ENCODE data around the gene ZNF497. TPM values are rescaled to one million over a fixed set of nuclear protein-coding genes. Genes with fewer than 3 reads are reported as not detected.

The ZNF497 gene
- total RNA-seq, 2 experiments from 2014 or later, result 0.98 to 1.4 TPM

Small RNA genes within 50 kb of the gene (microRNA-seq; reads per million reads assigned to microRNA genes)
- gene MIR4754 (ENCODE audit: borderline microRNAs expressed, borderline replicate concordance) (not detected), gene MIR6806 (ENCODE audit: borderline microRNAs expressed, borderline replicate concordance) (not detected)

Other genes starting within 250 kb of the ZNF497 start
- 1 to 10 TPM; 5.2 to 5.5 TPM for gene ZNF329, start 212.0 kb downstream of the ZNF497 start, total RNA-seq
- 10 to 100 TPM; 22.4 to 23.7 TPM for gene ZNF274, start 179.7 kb downstream of the ZNF497 start, total RNA-seq
- gene ZNF544, start 133.8 kb downstream of the ZNF497 start, total RNA-seq, result 10 to 100 TPM; 33.5 to 34.6 TPM
- gene ZNF8, start 83.8 kb downstream of the ZNF497 start, total RNA-seq, result 1 to 10 TPM; 5.1 to 5.4 TPM
- 10 to 100 TPM; 57.0 to 59.5 TPM for gene ERVK3-1, start 57.4 kb downstream of the ZNF497 start, total RNA-seq
- 1 to 10 TPM; 4.3 to 5.0 TPM for gene ZSCAN22, start 35.8 kb downstream of the ZNF497 start, total RNA-seq
- 1 to 10 TPM; 2.0 to 4.5 TPM for gene A1BG, start 9.3 kb downstream of the ZNF497 start, total RNA-seq
- 1 to 10 TPM; 1.5 to 2.3 TPM for gene ZNF837, start 18.3 kb upstream of the ZNF497 start, total RNA-seq
- 1,000 to 10,000 TPM in 1 of 2 experiments, 100 to 1,000 TPM in 1; 918 to 1,077 TPM for gene RPS5, start 24.5 kb upstream of the ZNF497 start, total RNA-seq
- under 1 TPM; 0.35 to 0.74 TPM for gene RNF225, start 32.9 kb upstream of the ZNF497 start, total RNA-seq
- 1 to 10 TPM; 6.7 to 6.8 TPM for gene ZNF584, start 45.9 kb upstream of the ZNF497 start, total RNA-seq
- gene ZNF132, start 77.4 kb upstream of the ZNF497 start, total RNA-seq, result 1 to 10 TPM; 4.8 to 5.3 TPM
- 10 to 100 TPM in 1 of 2 experiments, 1 to 10 TPM in 1; 9.8 to 10.3 TPM for gene ZNF324B, start 88.9 kb upstream of the ZNF497 start, total RNA-seq
- gene ZNF324, start 104.3 kb upstream of the ZNF497 start, total RNA-seq, result 10 to 100 TPM in 1 of 2 experiments, 1 to 10 TPM in 1; 9.0 to 12.7 TPM
- 1 to 10 TPM; 7.6 to 7.9 TPM for gene ZNF446, start 113.6 kb upstream of the ZNF497 start, total RNA-seq
- gene SLC27A5, start 149.2 kb upstream of the ZNF497 start, total RNA-seq, result 10 to 100 TPM in 1 of 2 experiments, 1 to 10 TPM in 1; 9.8 to 10.2 TPM
- gene ZBTB45, start 157.1 kb upstream of the ZNF497 start, total RNA-seq, result 10 to 100 TPM; 17.9 to 19.9 TPM
- 100 to 1,000 TPM; 457 to 560 TPM for gene TRIM28, start 181.3 kb upstream of the ZNF497 start, total RNA-seq
- 100 to 1,000 TPM; 128 to 137 TPM for gene CHMP2A, start 192.4 kb upstream of the ZNF497 start, total RNA-seq
- gene UBE2M, start 195.9 kb upstream of the ZNF497 start, total RNA-seq, result 10 to 100 TPM; 82.8 to 96.0 TPM
- 10 to 100 TPM; 28.6 to 33.1 TPM for gene MZF1, start 210.6 kb upstream of the ZNF497 start, total RNA-seq